HG02610 (cell line): ENCODE data around the gene SEPTIN10.
"Not testable (repeated sequence)": the region's sequence is repeated elsewhere in the genome, so short reads cannot be mapped to it uniquely, and the experiment has no call there.

Source experiments
- ATAC-seq: cut with Tn5 transposase; IDR thresholded peaks from one replicate; pipeline ENCODE4 v1.9.1; 2021; ENCODE audit warnings: mild to moderate bottlenecking, moderate library complexity; ENCODE audit not compliant: unreplicated experiment

The SEPTIN10 gene

DNA sequence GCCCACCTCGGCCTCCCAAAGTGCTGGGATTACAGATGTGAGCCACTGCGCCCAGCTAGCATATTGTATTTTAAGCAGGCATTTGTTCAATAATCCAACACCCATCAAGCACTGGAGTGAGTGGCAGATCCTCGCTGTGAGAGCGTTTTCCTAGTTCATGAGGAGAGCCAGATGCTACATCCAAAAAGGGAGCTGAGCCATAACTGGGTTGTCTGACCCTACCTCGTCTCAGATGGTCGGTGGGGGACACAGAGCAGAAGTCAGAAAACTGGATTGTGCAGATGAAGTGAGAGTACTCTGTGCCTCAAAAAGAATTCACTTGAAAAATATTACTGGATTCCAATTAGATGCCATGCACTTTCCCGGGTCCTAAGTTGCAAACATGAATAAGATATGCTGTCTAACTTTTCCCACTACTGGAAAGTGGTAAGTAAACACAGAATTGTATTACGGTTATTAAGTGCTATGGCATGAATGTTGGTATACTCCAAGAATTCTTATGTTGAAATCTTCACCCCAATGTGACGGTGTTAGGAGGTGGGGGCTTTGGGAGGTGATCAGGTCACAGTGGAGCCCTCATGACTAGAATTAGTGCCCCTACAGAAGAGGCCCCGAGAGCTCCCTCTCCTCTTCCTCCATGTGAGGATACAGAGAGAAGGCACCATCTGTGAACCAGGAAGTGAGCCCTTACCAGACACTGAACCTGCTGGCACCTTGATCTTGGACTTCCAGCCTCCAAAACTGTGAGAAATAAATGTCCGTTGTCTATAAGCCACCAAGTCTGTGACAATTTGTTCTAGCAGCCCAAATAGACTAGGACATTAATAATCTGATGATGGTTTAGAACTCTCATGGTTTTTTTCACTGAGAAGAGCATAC lies 21.9 kb upstream of the SEPTIN10 start:
- no peak for ATAC-seq

DNA sequence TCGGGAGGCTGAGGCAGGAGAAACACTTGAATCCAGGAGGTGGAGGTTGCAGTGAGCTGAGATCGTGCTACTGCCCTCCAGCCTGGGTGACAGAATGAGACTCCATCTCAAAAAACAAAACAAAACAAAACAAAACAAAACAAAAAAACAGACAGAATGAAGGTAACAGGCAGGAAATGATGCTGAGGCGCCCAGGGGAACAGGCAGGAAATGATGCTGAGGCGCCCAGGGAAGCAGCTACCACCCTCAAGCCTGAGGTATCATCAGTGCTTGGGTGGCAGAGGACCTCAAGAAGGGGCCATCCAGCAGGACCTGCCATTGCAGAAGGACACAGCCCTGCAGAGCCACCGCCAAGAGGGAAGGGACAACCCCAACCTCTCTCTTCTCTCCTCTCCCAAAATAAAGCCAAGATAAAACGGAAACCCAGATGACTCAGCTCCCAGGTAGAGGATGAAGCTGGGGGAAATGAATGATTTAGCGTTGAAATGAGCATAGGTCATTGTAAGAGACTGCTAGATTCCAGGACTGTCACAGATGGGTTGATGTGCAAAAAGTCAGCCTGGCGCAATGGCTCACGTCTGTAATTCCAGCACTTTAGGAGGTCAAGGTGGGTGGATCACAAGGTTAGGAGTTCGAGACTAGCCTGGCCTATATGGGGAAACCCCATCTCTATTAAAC lies 19.7 kb upstream of the SEPTIN10 start:
- ATAC-seq, result no peak

- no peak for ATAC-seq
These were observed 18.5 kb upstream of the SEPTIN10 start for GRCh38 chr2:109632158-109632789.

DNA sequence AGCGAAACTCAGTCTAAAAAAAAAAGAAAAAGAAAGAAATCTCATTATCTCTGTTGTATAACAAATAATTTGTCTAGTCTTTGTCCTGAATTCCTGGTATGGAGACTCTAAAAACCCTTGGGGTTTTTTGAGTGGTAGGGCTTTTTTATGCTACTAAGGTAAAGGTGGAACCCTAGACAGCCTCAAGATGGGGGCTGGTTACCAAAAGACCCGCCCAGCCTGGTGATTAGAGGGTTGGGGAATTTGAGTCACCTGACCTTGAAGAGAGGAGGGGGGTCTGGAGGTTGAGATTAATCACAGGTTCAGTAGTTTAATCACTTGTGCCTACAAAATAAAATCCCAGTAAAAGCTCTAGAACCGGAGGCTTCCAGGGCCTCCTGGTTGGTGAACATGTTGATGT lies 18.0 kb upstream of the SEPTIN10 start:
- no peak for ATAC-seq

GRCh38 chr2:109630441-109631430 lies 17.0 kb upstream of the SEPTIN10 start:
- ATAC-seq, result no peak

DNA sequence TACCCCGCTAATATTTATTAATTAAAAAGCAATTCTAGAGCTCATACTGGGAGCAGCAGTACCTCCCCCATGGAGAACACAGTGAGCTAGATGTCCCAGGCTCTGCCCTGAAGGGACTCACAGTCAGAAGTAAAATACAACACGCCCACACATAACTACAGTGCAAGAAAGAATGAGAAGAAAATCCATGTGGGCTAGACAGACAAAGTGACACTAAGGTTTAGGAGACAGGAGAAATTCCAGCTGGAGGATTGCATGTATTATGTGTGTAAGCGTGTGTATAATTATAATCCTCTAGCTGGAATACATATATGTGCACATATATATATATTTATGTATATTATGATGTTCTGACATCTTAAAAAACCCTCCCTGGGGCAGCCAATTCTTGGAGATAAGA lies 16.1 kb upstream of the SEPTIN10 start:
- no peak for ATAC-seq

GRCh38 chr2:109628321-109628720 lies 14.6 kb upstream of the SEPTIN10 start:
- not testable (repeated sequence) for ATAC-seq

DNA sequence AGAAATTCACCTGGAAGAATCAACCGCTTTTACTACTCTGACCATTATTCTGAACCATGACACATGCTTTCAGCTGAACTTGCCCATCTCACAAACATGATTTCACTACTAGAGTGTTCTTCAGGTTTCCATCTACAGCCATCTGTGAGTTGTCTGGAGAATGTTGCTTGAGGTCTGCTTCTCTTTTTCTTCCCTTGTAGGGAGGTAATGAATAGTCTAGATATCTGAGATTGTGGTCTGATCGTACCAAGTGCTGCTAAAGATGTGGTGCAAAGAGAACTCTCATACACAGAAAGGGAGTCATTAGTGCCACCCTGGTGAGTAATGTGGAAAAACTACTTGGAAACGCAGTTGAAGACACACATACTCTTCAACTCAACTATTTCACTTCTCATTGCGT lies 10.6 kb upstream of the SEPTIN10 start:
- no peak for ATAC-seq

GRCh38 chr2:109623923-109624322 lies 10.2 kb upstream of the SEPTIN10 start:
- no peak for ATAC-seq

DNA sequence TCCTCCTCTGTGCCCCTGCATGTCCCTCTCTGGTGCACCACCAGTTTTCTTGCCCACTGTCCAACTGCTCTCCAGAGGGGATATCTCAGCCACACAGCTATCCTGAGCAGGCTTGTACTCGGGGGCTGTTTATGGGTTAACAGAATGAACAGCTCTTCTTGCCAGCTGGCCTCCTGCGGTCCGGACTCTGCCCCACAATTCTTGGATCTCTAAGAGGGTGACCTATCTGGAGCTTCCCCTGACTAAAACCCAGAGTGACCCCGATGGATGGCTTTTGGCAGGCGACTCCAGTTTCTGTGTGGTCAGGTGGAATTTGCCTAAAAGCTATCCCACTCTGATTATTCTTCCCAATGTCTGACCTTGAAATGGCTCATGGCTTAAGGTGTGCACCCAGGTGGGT lies 9.5 kb upstream of the SEPTIN10 start:
- no peak for ATAC-seq

DNA sequence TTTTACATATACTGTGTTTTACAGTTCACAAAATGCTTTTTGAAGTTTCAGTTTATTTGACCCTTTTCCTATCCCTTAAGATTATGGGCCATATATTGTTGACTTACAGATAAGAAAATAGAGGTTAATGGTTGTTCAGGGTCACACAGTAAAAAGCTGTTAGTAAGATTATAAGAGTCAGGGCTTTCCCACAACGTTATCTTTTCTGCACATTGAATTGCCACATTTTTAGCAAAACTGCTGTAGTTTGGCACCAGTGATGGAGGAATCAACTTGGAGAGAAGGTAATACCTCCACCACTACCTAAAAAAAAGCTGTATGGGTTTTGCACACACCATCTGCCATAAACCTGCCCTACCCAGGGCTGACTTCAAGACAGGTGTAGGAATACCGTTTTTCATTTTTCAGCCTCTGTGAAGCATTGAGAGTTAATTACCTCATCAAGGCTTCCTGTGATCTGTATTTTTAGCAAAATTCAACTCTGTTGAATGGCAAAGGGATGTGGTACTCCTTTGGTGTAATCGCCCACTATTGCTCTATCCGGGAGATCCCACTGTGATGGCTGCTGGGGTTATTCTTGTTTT lies 5.4 kb upstream of the SEPTIN10 start:
- ATAC-seq, result no peak

- ATAC-seq, result no peak
These were observed 2.4 kb upstream of the SEPTIN10 start for GRCh38 chr2:109616184-109616583.

DNA sequence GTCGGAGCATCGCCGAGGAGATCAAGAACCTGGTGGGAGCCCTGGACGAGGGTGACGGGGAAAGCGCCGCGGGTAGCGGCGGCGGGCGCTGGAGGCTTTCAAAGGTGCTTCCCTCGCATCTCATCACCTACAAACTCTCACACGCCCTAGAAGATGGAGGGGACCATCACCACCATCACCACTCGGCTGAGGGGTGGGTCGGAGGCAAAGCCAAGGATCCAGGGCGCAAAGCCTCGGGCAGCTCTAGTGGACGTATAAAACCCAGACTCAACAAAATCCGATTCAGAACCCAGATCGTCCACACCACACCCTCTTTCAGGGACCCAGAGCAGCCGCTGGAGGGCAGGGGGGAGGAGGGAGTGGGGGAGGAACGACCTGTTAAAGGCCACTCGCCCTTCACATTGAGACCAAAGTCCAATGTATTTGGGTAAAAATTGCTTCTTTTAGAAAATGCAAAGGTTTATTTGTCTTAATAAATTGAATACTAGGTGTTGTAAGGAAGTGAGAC lies 1.9 kb upstream of the SEPTIN10 start:
- no peak for ATAC-seq

GRCh38 chr2:109614715-109615636 lies 1.2 kb upstream of the SEPTIN10 start:
- no peak for ATAC-seq

DNA sequence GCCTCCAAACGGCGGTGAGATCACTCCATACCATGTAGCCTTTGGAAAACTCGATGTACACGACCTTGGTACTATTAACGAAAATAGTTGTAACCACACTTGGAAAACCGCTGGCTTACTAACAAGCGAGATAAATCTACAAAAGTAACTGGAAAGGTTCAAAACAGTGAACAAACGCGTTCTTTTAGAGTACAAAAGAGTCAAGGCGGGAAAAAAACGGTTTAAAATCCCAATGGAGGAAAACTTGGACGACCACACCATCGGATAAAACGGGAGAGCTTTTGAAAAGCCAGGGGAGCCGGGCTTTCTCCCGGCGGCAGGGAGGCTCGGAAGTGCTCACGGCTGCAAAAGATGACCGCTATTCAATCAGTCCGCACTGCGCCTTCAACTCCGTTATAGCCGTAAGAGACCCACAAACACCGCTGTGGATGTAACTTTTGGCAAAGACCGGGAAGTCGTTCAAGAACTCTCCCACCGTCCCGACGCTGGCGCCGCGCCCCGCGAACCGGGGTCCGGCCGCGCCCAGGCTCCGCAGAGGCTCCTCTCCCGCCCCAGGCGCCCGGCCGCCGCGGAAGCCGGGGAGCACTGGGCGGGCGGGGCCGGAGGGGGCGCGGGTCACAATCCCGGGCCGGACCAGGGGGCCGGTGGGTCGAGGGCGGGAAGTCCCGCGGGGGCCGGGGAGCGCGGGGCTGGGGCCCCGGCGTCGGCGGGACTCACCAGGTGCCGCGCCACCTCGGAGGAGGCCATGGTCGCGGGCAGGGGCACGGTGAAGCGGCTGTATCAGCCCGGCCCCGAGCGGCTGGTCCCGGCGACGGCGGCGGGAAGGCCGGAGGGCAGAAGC lies 465 bp downstream of the SEPTIN10 start:
- peak; percentile 13 for ATAC-seq

DNA sequence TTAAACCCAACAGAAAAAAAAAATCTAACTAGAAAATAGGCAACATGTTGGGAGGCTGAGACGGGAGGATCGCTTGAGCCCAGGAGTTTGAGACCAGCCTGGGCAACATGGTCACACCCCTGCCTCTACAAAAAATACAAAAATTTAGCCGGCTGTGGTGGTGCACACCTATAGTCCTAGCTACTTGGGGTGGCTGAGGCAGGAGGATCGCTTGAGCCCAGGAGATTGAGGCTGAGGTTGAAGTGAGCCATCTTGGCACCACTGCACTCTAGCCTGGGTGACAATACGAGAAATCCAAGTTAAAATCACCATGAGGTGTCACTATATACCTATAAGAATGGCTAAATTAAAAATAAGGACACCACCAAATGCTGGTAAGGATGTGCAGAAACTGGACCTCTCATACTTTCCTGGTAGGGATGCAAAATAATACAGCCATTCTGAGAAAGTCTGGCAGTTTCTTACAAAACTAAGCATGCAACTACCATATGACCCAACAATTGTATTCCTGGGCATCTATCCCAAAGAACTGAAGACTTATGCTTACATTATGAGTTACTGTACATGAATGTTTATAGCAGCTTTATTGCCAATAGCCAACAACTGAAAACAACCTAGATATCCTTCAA lies 2.2 kb downstream of the SEPTIN10 start:
- no peak for ATAC-seq

- ATAC-seq, result no peak
These were observed 4.3 kb downstream of the SEPTIN10 start for GRCh38 chr2:109609352-109610024.
